ENCODE data around the gene EPB41L1. TPM values are rescaled to one million over a fixed set of nuclear protein-coding genes. Genes with fewer than 3 reads are reported as not detected.

The EPB41L1 gene
- total RNA-seq, 1 experiment from 2014 or later = 121 TPM

DNA sequence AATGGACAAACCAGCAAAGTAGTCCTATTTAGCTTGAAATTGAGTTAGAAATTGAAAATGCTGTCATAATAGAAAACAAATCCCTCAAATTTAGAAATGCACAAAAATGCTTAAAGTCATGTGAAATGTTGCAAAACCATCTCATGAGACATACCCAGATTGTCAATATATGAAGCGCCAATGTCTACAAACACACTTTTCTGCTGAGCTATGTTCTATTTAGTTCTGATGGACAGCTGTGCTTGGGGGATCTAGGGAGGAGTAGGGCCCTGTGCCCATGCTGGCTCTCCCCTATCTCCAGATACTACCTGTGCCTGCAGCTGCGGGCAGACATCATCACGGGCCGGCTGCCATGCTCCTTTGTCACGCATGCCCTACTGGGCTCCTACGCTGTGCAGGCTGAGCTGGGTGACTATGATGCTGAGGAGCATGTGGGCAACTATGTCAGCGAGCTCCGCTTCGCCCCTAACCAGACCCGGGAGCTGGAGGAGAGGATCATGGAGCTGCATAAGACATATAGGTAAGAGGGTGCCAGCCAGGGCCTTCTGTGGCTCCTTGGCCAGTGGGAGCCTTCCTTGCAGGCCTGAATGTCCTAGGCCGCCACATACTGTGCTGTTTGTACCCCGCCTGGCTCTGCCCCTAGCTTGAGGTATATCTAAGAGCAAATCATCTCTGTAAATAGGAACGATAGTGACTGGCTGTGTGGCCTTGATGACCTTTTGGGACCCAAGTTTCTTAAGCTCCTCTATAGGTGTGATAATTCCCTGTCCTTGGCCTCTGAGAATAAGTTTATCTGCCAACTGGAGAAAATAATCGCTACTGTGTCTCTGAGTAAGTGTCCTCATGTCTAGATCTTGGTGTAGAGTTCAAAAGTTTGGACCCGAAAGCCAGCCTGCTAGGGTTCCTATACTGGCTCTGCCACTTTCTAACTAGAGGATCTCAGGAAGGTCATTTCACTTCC, 30.6 kb downstream of the EPB41L1 start:
- DNase-seq = no peak
- Mint-ChIP-seq H3K9me3 (ENCODE audit: low read depth, unreplicated experiment) (no peaks in the 10 kb centered on the region), H3K27ac (ENCODE audit: unreplicated experiment) (no peak overlapping the region), H3K4me3 (ENCODE audit: low read depth, unreplicated experiment) (no peak overlapping the region), H3K27me3 (ENCODE audit: unreplicated experiment) (no peaks in the 10 kb centered on the region), H3K4me1 (ENCODE audit: low read depth, unreplicated experiment) (no peaks in the 10 kb centered on the region), H3K36me3 (ENCODE audit: insufficient read depth, unreplicated experiment) (peaks cover 16% of the 10 kb centered on the region)
- TF ChIP-seq, protein P1, sequence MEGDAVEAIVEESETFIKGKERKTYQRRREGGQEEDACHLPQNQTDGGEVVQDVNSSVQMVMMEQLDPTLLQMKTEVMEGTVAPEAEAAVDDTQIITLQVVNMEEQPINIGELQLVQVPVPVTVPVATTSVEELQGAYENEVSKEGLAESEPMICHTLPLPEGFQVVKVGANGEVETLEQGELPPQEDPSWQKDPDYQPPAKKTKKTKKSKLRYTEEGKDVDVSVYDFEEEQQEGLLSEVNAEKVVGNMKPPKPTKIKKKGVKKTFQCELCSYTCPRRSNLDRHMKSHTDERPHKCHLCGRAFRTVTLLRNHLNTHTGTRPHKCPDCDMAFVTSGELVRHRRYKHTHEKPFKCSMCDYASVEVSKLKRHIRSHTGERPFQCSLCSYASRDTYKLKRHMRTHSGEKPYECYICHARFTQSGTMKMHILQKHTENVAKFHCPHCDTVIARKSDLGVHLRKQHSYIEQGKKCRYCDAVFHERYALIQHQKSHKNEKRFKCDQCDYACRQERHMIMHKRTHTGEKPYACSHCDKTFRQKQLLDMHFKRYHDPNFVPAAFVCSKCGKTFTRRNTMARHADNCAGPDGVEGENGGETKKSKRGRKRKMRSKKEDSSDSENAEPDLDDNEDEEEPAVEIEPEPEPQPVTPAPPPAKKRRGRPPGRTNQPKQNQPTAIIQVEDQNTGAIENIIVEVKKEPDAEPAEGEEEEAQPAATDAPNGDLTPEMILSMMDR (IDR thresholded peaks at IDR 0.05; ENCODE audit: unreplicated experiment) = no peak
- intact Hi-C loops (cut with micrococcal nuclease; ENCODE audit: unreplicated experiment) = no loop called here
- no TSS peak for BruUV-seq (replicated peaks)
- CTCF ChIA-PET = interaction anchor here (0.6 kb wide), 1 partner anchor 417 kb away, joined by 3 read pairs; no protein-coding TSS in a partner anchor

DNA sequence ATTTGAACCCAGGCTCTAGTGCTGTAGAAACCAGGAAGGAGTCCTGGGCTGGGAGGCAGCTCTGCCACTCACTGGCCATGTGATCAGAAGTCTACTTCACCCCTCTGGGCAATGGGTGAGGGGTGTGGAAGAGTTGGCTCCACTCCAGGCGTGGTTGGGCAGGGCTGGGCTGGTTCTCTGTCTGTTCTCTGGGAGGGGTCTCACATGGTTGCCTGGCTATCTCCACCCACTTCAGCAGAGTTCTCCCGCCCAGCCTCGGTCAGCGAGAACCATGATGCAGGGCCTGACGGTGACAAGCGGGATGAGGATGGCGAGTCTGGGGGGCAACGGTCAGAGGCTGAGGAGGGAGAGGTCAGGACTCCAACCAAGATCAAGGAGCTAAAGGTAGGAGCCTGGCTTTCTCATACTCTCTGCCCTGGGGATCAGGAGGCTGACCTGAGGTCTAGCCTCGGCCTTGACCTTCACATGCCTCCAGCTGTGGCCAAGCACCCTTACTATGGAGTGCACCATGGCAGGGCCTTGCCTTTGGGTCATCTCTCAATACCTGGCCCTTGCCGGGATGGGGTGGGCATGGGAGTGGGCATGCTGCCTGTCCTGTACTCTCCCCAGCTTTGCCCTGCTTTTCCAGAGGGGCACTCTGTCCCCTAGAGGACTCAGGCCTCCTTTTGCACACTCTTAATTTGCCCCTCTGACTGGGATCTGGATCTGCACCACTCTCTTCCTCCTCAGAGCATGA, 39.6 kb downstream of the EPB41L1 start:
- TF ChIP-seq, protein P1 (IDR thresholded peaks at IDR 0.05; ENCODE audit: unreplicated experiment) = no peak
- BruUV-seq (replicated peaks) = no TSS peak
- Mint-ChIP-seq H3K36me3 (ENCODE audit: insufficient read depth, unreplicated experiment) (peaks cover 19% of the 10 kb centered on the region), H3K27ac (ENCODE audit: unreplicated experiment) (no peak overlapping the region), H3K27me3 (ENCODE audit: unreplicated experiment) (no peaks in the 10 kb centered on the region), H3K4me3 (ENCODE audit: low read depth, unreplicated experiment) (no peak overlapping the region), H3K9me3 (ENCODE audit: low read depth, unreplicated experiment) (no peaks in the 10 kb centered on the region), H3K4me1 (ENCODE audit: low read depth, unreplicated experiment) (no peaks in the 10 kb centered on the region)
- CTCF ChIA-PET = interaction anchor here (0.6 kb wide), 1 partner anchor 15 kb away, joined by 4 read pairs; no protein-coding TSS in a partner anchor
- intact Hi-C loops (cut with micrococcal nuclease; ENCODE audit: unreplicated experiment) = no loop called here
- DNase-seq = no peak

DNA sequence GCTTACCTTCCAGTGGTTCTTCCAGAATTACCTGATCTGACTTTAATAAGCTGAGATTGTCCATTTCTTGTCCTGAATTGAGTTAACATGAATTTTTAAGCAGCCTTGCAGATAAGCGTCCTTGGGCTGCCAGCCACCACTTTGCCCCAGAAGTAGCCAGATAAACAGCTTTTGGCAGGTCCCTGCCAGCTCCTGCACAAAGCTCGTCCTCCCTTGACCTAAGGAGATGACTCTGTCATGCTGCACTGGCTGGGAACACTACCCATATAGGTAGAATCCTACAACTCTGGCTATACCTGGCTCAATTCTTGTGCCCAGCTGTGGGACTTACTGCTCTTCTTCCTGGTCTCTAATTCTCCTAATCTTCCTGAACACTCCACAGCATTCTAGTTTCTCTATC, 42.1 kb downstream of the EPB41L1 start:
- no peak overlapping the region for H3K27ac Mint-ChIP-seq (ENCODE audit: unreplicated experiment)
- no peaks in the 10 kb centered on the region for H3K27me3 Mint-ChIP-seq (ENCODE audit: unreplicated experiment)
- TF ChIP-seq, protein P1 (IDR thresholded peaks at IDR 0.05; ENCODE audit: unreplicated experiment) = no peak
- H3K4me3 Mint-ChIP-seq (ENCODE audit: low read depth, unreplicated experiment) = no peak overlapping the region
- intact Hi-C loops (cut with micrococcal nuclease; ENCODE audit: unreplicated experiment) = no loop called here
- DNase-seq = no peak
- H3K4me1 Mint-ChIP-seq (ENCODE audit: low read depth, unreplicated experiment) = no peaks in the 10 kb centered on the region
- no TSS peak for BruUV-seq (replicated peaks)
- H3K36me3 Mint-ChIP-seq (ENCODE audit: insufficient read depth, unreplicated experiment) = peaks cover 14% of the 10 kb centered on the region
- no peaks in the 10 kb centered on the region for H3K9me3 Mint-ChIP-seq (ENCODE audit: low read depth, unreplicated experiment)
- CTCF ChIA-PET = interaction anchor here (0.6 kb wide), 1 partner anchor 382 kb away, joined by 3 read pairs; no protein-coding TSS in a partner anchor

DNA sequence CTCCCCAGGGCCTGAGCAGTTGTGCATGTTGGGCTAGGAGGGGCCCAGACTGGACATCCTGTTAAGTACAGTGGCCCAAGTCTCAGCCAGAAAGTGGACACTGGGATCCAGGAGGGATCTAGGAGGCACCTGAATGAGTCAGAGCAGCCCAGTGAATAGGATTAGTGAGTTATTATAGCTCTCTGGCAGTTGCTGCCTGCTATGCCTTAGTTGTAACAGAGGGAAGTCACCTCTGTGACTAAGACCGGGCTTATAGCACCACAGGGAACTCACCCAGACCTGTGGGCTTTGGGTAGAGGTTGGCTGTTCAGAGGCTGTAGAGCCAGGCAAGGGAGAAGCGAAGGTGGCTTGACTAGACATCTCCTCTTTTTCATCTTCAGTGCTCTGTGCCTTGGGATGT, 42.7 kb downstream of the EPB41L1 start:
- peaks cover 14% of the 10 kb centered on the region for H3K36me3 Mint-ChIP-seq (ENCODE audit: insufficient read depth, unreplicated experiment)
- H3K4me3 Mint-ChIP-seq (ENCODE audit: low read depth, unreplicated experiment) = no peak overlapping the region
- intact Hi-C loops (cut with micrococcal nuclease; ENCODE audit: unreplicated experiment) = no loop called here
- CTCF ChIA-PET = no interaction called here
- TF ChIP-seq, protein P1 (IDR thresholded peaks at IDR 0.05; ENCODE audit: unreplicated experiment) = no peak
- no peaks in the 10 kb centered on the region for H3K9me3 Mint-ChIP-seq (ENCODE audit: low read depth, unreplicated experiment)
- BruUV-seq (replicated peaks) = no TSS peak
- no peak for DNase-seq
- no peak overlapping the region for H3K27ac Mint-ChIP-seq (ENCODE audit: unreplicated experiment)
- H3K4me1 Mint-ChIP-seq (ENCODE audit: low read depth, unreplicated experiment) = no peaks in the 10 kb centered on the region
- H3K27me3 Mint-ChIP-seq (ENCODE audit: unreplicated experiment) = no peaks in the 10 kb centered on the region

All from Calu3 (cell line).